Dermis microvascular lymphatic vessel endothelial cell (primary cell): ENCODE measurements around the gene TCF19. TPM values are rescaled to one million over a fixed set of nuclear protein-coding genes. Genes with fewer than 3 reads are reported as not detected.
"Not testable (repeated sequence)": the region's sequence is repeated elsewhere in the genome, so short reads cannot be mapped to it uniquely, and the experiment has no call there.

Source experiments
- DNase-seq, 2 donors: peaks; one replicate each; pipeline versions ENCODE4 v3.0.0 to v3.0.0-alpha.2; 2010; ENCODE audit warnings: low read depth in 2 of 2
- total RNA-seq: library from RNA; depleted of rRNA; stranded (reverse); fragments of >200 nt; gene quantifications from 2 replicates; pipeline ENCODE4 v1.2.1, GENCODE V29; 2014

Gene TCF19
- total RNA-seq, 1 donor from 2014 or later: 21.7 TPM

DNA sequence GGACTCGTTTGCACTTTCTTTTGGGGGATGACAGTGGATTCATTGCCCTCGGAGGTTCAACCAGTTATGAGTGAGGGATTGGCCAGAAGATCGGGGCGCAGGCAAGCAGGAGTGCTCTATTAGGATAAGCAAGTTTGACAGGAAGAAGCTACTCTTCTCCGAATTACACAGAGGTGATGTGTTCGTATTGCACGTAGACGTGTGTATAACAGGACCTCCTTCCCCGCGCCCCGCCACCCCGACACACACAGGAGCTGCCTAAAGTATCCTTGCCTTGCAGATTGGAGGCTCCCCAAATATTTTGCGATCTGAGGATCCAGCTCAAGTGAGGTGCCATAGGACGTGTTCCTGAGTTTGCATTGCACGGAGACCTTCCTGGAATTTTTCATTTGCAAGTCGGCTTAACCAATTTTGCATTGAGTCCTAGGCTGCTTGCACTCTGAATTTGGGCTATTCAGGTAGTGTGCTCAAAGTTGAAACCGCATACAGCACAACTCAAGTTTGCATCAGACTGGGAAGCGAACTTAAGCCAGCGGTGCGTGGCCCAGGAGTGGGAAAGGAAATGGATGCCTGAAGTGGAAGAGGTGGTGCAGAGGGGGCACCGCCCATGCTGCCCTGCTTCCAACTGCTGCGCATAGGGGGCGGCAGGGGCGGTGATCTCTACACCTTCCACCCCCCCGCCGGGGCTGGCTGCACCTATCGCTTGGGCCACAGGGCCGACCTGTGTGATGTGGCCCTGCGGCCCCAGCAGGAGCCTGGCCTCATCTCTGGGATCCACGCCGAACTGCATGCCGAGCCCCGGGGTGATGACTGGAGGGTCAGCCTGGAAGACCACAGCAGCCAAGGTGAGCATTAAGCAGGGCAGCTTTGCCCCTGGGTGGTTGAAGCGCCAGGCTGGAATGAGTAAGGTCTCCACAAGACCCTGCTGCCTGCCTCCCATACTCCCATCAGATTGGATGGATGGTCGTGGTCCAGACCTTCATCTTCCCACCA, 770 bp downstream of the TCF19 start:
- peak in 1 of 2 donors; percentile 17 for DNase-seq

DNA sequence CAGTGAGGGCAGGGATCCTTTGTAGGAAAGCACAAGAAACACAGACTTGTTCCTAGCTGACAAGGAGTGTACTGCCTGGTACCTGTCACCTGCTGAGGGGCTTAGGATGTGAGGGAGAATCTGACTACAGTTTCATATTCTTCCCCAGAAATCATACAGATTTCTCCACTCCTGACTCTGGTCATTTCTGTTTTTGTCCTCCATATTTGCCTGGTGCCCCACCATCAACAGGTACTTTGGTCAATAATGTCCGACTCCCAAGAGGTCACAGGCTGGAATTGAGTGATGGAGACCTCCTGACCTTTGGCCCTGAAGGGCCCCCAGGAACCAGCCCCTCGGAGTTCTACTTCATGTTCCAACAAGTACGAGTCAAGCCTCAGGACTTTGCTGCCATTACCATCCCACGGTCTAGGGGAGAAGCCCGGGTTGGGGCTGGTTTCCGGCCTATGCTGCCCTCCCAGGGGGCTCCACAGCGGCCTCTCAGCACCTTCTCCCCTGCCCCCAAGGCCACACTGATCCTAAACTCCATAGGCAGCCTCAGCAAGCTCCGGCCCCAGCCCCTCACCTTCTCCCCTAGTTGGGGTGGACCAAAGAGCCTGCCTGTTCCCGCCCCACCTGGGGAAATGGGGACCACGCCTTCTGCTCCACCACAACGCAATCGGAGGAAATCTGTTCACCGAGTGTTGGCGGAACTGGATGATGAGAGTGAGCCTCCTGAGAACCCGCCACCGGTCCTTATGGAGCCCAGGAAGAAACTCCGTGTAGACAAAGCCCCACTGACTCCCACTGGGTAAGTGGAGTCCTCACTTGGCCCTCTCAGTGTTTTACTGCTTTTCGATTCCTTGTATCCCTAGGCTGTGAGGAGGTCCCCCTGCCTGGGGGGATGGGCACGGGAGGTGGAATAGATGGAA, 3.1 kb downstream of the TCF19 start:
- DNase-seq: no peak

GRCh38 chr6:31162463-31163165, 4.2 kb downstream of the TCF19 start:
- no peak for DNase-seq

GRCh38 chr6:31163922-31164321, 5.5 kb downstream of the TCF19 start:
- no peak for DNase-seq

DNA sequence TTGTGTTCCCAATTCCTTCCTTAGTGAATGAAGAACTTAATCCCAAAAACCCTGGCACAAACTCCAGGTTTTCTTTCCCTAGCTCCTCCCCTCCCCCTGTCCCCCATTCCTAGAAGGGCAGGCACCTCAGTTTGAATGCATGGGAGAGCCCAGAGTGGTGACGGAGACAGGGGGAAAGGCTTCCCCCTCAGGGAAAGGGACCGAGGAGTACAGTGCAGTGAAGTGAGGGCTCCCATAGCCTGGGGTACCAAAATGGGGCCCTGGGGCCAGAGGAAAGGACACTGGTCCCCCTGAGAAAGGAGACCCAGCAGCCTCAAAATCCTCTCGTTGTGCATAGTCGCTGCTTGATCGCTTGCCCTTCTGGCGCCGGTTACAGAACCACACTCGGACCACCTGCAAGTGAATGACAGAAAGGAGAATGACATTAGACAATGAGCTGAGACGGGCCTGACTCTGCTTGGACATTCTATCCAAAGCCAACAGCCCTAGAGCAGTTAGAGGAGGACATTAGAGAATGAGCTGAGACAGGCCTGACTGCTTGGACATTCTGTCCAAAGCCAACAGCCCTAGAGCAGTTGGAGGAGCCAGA, 6.2 kb downstream of the TCF19 start:
- DNase-seq: not testable (repeated sequence)

GRCh38 chr6:31165064-31165832, 6.9 kb downstream of the TCF19 start:
- DNase-seq: not testable (repeated sequence)

GRCh38 chr6:31165986-31166385, 7.6 kb downstream of the TCF19 start:
- DNase-seq: no peak

DNA sequence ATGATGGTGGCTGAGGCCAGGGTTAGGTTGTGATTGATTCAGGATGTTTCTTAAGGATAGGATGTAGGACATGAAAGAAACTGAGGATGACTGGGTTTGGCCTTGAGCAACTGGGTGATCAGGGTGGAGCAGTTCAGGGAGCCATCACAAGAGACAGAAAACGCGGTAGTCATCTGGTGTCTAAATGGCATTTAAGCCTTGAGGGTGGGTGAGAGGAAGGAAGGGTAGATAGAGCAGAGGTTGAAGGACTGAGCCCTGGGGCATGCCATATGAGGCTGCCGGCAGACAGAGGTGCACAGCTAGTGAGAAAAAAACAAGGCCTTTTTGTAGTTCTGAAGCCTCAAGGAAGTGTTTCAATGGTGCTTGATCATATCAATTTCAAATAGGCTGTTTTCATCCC, 10.2 kb downstream of the TCF19 start:
- no peak for DNase-seq

DNA sequence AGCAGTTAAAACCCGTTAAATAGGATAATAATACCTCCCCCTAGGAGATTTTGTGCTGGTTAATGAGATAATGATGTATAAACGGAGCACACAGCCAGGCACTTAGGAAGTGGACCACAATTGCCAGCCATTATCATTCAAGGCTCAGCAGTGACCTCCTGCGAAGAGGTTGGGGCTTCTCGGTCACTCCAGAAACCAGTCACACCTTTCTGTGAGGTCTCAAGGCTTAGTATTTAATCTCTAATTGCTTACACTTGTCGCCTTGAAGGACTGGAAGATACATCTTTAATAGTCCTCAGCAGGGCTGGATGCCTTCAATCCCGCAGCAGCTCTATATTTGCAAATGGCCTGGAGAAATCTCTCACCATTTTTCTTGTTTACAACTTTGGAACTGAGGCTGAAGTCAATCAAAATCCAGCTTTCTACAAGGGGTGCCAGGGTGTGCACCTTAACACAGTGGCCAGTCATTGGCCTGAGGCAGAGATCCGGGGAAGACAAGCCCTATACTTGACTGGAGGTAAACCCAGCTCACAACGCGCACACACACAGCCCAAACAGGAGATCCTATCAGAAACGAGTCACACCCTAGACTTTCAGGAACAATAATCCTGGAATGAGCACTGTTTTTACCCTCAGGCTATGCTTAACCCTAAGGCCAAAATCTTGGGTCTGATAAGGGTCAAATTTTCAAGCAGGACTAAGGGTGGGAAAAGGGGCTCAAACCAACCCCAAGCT, 10.9 kb downstream of the TCF19 start:
- no peak for DNase-seq

DNA sequence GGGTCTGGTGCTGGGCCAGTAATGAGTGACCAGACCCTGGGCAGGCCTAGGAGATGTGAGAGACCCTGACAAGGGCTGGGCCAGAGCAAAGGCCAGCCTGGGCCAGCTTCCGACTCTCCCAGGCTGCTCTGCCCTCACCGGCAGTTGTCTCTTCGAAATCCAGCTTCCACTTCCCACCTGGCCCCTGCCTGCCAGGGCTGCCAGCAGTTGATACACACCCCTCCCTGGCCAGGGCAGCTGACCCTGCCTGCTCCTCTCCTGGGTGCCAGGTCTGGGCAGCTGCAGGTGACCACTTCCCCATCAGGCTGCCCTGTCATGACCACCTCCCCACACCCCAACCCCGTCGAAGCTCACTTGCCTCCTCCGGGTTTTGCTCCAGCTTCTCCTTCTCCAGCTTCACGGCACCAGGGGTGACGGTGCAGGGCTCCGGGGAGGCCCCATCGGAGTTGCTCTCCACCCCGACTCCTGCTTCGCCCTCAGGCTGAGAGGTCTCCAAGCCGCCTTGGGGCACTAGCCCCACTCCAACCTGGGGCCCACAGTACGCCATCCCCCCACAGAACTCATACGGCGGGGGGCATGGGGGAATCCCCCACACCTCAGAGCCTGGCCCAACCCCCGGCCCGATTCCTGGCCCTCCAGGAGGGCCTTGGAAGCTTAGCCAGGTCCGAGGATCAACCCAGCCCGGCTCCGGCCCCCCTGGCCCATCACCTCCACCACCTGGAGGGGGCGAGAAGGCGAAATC, 11.6 kb downstream of the TCF19 start:
- DNase-seq: not testable (repeated sequence)

- DNase-seq: no peak
Observed at GRCh38 chr6:31170600-31170881, 12.2 kb downstream of the TCF19 start, which contains the start of gene POU5F1. POU5F1 (minus strand) TSS chr6:31170682; CDS start chr6:31170620, 62 bp downstream.

DNA sequence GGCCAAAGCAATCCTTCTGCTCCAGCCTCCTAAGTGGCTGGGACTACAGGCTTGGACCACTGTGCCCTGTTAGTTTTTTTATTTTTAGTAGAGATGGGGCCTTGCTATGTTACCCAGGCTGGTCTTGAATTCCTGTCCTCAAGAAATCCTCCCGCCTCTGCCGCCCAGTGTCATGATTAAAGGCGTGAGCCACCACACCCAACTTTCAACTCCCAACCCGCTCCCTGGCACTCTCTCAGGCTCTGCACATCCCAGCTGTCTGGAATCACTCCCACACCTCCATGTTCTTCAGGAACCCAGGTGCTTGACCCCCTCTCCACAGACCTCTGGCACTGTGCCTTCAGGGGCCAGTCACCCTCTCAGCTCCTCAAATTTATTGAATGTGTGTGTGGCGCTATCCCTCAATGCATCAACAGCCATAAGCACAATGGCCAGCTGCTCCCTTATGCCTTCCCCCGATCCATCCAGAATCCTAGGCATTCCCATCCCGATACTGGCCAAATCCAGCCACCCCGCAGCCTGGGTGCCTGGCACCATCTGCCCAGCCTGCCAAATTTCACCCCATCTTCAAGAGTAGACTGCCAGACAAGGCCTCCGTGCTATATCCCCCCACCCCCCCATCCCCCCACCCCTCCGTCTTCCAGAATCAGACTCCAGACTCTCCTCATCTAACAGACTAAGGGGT, 12.7 kb downstream of the TCF19 start:
- no peak for DNase-seq

- no peak for DNase-seq
Observed at GRCh38 chr6:31171931-31172905, 13.8 kb downstream of the TCF19 start.

DNA sequence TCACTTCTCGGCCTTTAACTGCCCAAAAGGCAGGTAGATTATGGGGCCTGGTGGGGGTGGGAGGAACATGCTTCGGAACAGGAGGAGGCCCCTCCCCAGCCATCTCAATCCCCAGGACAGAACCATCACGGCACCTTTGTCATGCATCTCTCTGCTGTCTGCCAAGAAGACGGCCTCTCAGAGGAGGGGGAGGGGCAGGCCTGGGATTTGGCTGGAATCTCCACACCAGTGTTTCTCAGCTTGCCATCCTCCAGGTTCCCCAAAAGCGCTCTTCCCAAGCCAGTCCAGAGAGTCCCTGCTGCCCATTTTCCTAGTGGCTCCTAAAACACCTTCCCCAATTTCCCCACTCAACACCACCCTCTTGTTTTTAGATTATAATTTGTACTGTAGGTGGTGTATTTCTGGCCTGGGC, 14.6 kb downstream of the TCF19 start:
- DNase-seq: no peak

DNA sequence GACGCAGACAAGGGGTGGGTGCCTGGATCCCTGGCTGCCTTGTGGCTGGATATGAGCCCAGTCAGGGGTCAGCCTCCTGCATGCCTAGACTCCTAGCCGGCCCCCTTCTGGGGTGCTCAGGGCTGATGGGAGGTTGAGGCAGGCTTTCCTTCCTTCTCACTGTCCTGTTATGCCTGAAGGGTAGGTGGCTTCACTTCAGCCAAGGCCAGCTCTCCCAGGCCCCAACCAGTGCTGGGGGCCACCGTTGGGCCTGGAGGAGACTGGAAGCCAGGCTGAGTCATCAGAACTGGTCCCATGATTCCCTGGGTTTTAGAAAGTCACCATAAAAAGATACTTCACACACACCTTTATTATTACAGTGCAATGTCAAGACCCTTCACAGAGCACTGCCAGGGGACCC, 15.0 kb downstream of the TCF19 start:
- DNase-seq: no peak

- no peak for DNase-seq
Observed at GRCh38 chr6:31174378-31174777, 16.0 kb downstream of the TCF19 start.

DNA sequence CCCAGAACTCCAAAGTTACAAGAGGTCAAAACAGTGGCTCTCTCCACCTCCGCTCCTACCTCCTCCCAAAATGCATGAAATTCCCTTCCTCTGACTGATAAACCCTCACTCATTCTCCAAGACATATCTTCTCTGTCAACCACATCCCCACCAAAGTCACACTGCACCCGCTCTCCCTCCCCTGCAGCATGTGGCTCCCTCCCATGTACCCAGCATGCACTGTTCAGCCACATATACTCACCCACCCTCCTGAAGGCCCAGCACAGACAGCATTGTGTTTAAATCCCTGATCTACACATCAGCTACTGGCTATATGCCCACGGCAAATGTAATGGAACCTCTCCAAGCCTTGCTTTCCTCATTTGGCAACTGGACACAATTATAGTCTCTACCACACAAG, 17.6 kb downstream of the TCF19 start:
- DNase-seq: no peak
